Dedifferentiated amniotic fluid mesenchymal stem cell (primary cell): ENCODE measurements around the gene TEKT2.
A peak's percentile ranks its signal among the peaks of the same experiment; 100 is the strongest.

ENCODE experiments used
- DNase-seq: peaks from one replicate; pipeline ENCODE4 v3.0.0-alpha.2; 2016; ENCODE audit errors: extremely low spot score

Gene TEKT2

GRCh38 chr1:36106269-36106668 is 22.4 kb downstream of the TEKT2 start:
- DNase-seq, result no peak

GRCh38 chr1:36107394-36107793 is 23.5 kb downstream of the TEKT2 start:
- no peak for DNase-seq

- peak; percentile 36 for DNase-seq
These were observed 24.4 kb downstream of the TEKT2 start for GRCh38 chr1:36108314-36108713.

GRCh38 chr1:36109041-36109679 is 25.3 kb downstream of the TEKT2 start:
- peak; percentile 42 for DNase-seq

GRCh38 chr1:36111151-36111550 is 27.3 kb downstream of the TEKT2 start:
- DNase-seq, result no peak

- no peak for DNase-seq
These were observed 28.9 kb downstream of the TEKT2 start for GRCh38 chr1:36112823-36113222.

GRCh38 chr1:36114371-36114770 is 30.5 kb downstream of the TEKT2 start:
- no peak for DNase-seq

GRCh38 chr1:36115200-36115669 is 31.3 kb downstream of the TEKT2 start:
- peak; percentile 81 for DNase-seq

- no peak for DNase-seq
These were observed 32.0 kb downstream of the TEKT2 start for GRCh38 chr1:36115931-36116330.

- no peak for DNase-seq
These were observed 33.0 kb downstream of the TEKT2 start for GRCh38 chr1:36116901-36117300.

- no peak for DNase-seq
These were observed 34.7 kb downstream of the TEKT2 start for GRCh38 chr1:36118447-36119204.

- no peak for DNase-seq
These were observed 35.6 kb downstream of the TEKT2 start for GRCh38 chr1:36119456-36119855.

- DNase-seq, result no peak
These were observed 38.5 kb downstream of the TEKT2 start for GRCh38 chr1:36122062-36123030.

- no peak for DNase-seq
These were observed 39.5 kb downstream of the TEKT2 start for GRCh38 chr1:36123356-36123755.

- DNase-seq, result no peak
These were observed 40.7 kb downstream of the TEKT2 start for GRCh38 chr1:36124404-36125128.

GRCh38 chr1:36125129-36125991 is 41.5 kb downstream of the TEKT2 start, which contains the start of gene COL8A2:
COL8A2 (minus strand) TSS chr1:36125222; CDS start chr1:36100242, 24,980 bp downstream.
- no peak for DNase-seq

- no peak for DNase-seq
These were observed 42.3 kb downstream of the TEKT2 start for GRCh38 chr1:36126005-36126716.

- DNase-seq, result no peak
These were observed 43.1 kb downstream of the TEKT2 start for GRCh38 chr1:36126797-36127500.
